ENCODE results near the gene OLFML3.
"Not testable (repeated sequence)": the region's sequence is repeated elsewhere in the genome, so short reads cannot be mapped to it uniquely, and the experiment has no call there.

The OLFML3 gene

DNA sequence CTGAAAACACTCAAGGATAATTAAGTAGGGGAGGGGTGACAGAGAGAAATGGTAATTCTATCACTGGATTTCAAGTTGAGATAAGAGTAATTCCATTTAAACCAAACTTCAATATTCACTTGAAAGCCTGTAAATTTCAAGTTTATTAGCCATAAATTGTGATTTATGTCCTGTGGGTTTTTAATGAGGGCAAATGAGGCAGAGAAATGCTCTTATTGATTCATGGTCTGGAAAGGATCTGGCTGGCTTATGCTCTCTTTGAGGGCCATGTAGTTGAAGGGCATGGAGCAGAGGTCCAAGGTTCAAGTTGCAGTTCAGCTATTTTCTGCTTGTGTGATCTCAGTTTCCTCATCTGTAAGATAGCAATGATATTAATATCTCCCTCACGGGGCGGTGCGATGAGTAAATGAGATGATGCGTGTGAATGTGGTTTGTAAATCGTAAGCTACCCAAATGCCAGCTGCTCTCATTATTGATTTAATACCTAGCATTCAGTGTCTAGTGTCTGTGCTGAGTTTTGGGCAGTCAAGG lies 12.3 kb downstream of the OLFML3 start:
- no peak for DNase-seq (ENCODE audit: low spot score)

- no peak for DNase-seq (ENCODE audit: low spot score)
These were observed 13.8 kb downstream of the OLFML3 start for GRCh38 chr1:113993072-113993471.

DNA sequence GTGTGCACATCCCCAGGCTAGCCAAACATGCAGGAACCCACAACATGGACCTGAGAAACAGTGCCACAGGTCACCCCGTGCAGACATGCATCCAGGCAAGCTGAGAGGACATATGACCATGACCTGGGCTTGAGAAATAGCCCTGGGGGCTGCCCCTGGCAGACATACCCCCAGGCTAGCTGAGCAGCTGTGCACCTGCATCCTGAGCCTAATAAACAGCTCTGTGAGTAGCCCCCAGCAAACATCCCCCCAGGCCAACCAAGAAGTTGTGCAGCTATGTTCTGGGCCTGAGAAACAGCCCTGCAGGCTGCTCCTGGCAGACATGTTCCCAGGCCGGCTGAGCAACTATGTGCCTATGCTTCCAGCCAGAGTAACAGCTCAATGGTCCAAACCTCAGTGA lies 14.5 kb downstream of the OLFML3 start:
- no peak for DNase-seq (ENCODE audit: low spot score)

DNA sequence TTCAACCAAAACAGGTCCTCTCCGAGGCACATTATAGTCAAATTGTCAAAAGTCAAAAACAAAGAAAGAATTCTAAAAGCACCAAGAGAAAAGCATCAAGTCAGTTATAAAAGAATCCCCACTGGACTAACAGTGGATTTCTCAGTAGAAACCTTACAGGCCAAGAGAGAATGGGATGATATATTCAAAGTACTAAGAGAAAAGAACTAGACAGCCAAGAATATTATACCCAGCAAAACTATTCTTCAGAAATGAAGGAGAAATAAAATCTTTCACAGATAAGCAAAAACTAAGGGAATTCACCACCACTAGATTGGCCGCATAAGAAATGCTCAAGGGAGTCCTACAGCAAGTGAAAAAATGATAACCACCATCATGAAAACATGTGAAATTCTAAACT lies 16.1 kb downstream of the OLFML3 start:
- no peak for DNase-seq (ENCODE audit: low spot score)

DNA sequence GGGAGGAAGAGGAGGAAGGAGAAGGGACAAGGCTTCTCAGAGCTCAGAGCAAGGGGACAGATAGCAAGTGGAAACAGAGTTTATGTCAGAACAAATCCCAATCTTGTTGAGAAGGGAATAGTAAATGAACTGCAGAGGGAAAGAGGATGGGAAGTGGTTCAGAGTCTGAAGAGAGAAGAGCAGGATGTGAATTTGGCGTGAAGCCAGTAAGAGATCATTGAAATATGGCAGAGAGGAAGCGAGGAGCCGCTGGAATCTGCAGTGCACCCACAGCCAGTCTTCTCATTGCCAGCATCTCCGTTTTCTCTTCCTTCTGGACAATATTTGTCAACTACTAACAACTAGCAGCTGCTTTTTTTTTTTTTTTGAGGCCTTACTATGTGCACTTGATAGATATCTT lies 19.1 kb downstream of the OLFML3 start:
- DNase-seq (ENCODE audit: low spot score) = no peak

- no peak for DNase-seq (ENCODE audit: low spot score)
These were observed 20.0 kb downstream of the OLFML3 start for GRCh38 chr1:113999233-113999632.

GRCh38 chr1:113999799-114000198 lies 20.5 kb downstream of the OLFML3 start:
- DNase-seq (ENCODE audit: low spot score) = no peak

DNA sequence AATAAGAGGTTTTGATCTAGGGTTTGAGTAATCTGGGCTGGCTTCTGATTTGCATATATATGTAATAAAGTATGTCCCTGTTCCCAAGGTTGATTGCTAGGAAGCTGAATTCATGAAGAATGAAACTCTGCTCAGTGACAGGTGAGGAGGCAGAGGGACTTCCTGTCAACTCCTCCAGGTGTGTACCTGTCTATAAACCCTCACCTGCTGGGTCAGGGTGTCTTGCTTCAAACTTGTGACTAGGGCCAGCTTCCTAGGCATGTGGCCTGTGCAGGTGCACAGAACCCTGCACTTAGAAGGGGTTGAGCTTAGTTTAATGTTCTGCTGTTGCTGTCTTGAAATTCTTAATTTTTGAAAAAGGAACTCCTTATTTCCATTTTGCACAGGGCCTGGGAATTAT lies 21.1 kb downstream of the OLFML3 start:
- DNase-seq (ENCODE audit: low spot score) = no peak

DNA sequence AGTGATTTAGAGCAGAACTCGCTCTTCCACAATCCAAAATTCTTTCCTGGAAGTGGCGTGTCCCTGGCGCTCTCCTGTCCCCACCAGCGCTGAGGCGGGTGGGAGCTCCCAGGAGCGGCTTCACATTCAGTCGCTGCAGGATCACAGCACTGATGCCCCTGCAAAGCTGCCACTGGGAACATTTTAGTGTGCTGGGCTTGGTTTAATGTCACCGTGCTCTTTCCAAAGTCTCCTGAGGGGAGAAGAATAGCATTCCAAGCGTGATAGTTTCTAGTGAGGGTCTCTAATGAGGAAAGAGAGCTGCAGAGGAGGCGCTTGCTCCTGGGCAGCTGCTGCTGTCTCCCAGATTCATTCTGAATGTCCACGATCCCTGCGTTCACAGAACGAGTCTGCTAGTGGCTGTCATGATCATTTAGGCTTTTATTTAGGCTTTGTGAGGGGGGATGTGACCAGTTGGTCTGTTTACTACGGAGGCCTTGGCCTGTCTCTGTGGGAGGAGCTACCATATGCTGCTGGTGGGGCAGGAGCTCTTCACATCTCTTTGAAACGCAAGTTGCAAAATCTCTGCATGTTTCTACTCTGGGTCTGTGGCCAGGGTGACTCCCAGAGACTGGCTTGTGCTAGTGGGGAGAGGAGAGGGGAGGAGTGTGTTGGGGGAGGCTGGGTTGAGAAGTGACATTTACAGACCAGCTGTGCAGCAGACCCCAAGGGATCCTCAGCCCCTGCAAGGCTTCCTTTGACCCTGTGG lies 23.4 kb downstream of the OLFML3 start:
- no peak for DNase-seq (ENCODE audit: low spot score)

DNA sequence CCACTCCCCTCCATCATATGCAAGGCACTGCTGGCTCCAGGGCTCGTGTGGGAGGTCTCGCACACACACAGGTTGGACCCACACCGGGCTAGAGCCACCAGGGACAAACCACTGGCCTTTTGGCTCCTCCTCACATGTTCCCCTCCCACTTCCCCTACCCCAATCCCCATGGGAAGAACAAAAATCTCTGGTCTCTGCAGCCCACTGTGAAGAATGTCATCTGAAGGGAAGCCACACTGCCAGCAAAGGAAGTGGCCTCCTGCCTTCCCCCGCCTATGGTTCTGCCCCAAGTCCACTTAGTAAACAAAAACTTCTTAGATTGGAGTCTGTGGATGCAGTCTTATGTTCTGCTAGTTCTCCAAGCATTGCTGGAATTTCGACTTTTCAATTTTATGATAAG lies 24.2 kb downstream of the OLFML3 start:
- no peak for DNase-seq (ENCODE audit: low spot score)

DNA sequence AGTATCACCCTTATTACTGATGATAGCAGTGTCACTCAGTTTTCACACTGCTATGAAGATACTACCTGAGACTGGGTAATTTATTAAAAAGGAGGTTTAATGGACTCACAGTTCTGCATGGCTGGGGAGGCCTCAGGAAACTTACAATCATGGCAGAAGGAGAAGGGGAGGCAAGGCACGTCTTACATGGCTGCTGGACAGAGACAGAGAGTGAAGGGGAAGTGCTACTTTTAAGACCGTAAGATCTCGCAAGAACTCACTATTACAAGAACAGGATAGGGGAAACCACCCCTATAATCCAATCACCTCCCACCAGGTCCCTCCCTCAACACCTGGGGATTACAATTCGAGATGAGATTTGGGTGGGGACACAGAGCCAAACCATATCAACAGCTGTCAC lies 27.6 kb downstream of the OLFML3 start:
- not testable (repeated sequence) for DNase-seq (ENCODE audit: low spot score)

GRCh38 chr1:114008480-114008941 lies 29.2 kb downstream of the OLFML3 start:
- no peak for DNase-seq (ENCODE audit: low spot score)

- DNase-seq (ENCODE audit: low spot score) = no peak
These were observed 29.7 kb downstream of the OLFML3 start for GRCh38 chr1:114008993-114009392.

- no peak for DNase-seq (ENCODE audit: low spot score)
These were observed 30.1 kb downstream of the OLFML3 start for GRCh38 chr1:114009393-114009792.

GRCh38 chr1:114010433-114011184 lies 31.3 kb downstream of the OLFML3 start:
- no peak for DNase-seq (ENCODE audit: low spot score)

- no peak for DNase-seq (ENCODE audit: low spot score)
These were observed 32.5 kb downstream of the OLFML3 start for GRCh38 chr1:114011796-114012195.

DNA sequence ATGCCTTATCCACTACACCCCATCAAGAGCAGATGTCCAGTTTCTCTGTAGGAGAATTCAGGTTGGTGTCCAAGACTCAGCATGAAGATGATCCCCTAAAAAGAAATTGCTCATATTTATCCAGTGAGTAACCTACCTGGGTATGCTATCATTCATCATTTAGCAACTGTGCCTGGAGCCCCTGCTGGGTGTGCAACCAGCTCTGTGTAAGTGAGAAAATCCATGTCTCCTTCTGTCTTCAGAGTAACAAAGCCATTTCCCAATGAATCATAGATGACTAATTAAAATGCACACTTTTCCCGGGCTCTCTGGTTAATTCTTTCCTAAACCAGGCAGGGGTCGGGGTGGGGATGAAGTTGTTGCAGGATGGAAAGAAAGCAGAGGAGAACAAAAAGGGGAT lies 35.8 kb downstream of the OLFML3 start:
- DNase-seq (ENCODE audit: low spot score) = no peak

DNA sequence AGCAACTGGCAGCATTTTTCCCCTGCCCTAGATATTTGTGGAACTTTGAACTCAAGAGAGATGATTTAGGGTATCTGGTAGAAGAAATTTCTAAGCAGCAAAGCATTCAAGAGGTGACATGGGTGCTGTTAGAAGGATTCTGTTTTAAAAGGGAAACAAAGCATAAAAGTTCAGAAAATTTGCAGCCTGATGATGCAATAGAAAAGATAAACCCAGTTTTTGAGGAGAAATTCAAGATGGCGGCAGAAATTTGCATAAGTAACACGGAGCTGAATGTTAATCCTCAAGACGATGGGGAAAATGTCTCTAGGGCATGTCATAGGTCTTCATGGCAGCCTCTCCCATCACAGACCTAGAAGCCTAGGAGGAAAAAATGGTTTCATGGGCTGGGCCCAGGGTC lies 40.5 kb downstream of the OLFML3 start:
- not testable (repeated sequence) for DNase-seq (ENCODE audit: low spot score)

GRCh38 chr1:114021665-114022099 lies 42.4 kb downstream of the OLFML3 start:
- DNase-seq (ENCODE audit: low spot score) = no peak

DNA sequence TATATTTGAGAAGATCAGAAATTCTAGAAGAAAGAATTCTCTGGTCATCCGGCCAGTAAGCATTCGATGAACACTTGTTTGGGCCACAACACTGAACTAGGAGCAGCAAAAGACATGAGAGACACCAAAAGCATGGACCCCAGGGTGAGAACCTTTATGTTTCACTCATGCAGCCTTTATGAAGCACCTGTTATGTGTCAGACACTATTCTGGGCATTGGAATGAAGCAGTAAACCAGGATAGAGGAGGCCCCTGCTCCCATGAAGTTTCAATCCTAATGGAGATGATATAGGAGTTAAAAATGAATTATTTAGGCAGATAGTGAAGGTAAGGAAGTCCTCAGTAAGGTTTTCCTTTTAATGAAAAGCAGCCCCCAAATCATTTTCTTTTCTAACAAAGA lies 43.6 kb downstream of the OLFML3 start:
- no peak for DNase-seq (ENCODE audit: low spot score)

DNA sequence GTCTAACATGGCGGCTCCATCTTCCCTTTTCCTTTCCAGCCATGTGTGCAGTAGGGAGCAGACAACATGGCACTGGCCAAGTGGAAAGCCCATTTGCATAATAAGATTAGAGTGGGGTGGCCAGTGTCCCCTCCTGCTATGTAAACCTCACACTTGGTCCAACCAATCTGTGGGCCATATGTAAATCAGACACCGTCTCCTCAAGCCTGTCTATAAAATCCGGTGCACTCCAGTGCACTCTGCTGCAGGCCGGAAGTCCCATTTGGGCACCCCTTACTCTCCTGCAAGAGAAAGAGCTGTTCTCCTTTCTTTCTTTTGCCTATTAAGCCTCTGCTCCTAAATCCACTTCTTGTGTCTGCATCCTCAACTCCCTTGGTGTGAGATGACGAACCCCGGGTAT lies 44.1 kb downstream of the OLFML3 start:
- no peak for DNase-seq (ENCODE audit: low spot score)

GRCh38 chr1:114024049-114024448 lies 44.8 kb downstream of the OLFML3 start:
- DNase-seq (ENCODE audit: low spot score) = no peak
